Measurements from ENCODE around the gene UNC5CL.

DNA sequence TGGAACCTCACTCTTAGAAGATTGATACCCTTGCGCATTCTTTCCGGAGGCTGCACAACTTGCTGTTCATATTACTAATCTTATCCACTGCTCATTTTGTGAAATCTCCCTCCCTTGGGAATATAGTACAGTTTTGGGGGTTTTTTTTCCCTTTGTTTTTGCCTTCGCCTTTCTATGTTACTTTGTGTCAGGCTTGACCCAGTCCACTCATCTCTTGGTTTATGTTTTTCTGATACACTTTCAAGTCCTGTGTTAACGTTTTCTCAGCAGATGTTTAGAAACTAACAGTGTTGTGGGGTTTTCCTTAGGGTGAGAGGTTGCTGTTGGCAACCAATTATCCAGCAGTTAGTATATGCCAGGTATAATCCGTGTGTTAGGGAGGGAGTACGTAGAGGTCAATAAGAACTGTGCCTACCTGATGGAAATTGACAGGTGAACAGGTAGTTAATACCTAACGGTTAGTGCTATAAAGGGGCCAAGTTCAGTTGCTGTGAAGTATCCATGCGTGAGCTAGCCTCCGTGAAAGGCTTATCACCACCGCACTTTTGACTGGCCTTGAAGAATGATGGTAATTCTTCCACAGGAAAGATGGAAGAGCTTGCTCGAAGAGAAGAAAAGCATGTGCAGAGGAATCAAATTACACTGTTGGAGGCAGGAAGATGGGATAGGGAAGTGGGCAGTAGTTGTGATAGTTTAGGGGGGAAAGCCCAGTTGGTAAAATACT, 35.1 kb upstream of the UNC5CL start:
- TF ChIP-seq, protein P1, sequence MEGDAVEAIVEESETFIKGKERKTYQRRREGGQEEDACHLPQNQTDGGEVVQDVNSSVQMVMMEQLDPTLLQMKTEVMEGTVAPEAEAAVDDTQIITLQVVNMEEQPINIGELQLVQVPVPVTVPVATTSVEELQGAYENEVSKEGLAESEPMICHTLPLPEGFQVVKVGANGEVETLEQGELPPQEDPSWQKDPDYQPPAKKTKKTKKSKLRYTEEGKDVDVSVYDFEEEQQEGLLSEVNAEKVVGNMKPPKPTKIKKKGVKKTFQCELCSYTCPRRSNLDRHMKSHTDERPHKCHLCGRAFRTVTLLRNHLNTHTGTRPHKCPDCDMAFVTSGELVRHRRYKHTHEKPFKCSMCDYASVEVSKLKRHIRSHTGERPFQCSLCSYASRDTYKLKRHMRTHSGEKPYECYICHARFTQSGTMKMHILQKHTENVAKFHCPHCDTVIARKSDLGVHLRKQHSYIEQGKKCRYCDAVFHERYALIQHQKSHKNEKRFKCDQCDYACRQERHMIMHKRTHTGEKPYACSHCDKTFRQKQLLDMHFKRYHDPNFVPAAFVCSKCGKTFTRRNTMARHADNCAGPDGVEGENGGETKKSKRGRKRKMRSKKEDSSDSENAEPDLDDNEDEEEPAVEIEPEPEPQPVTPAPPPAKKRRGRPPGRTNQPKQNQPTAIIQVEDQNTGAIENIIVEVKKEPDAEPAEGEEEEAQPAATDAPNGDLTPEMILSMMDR (conservative IDR thresholded peaks at IDR 0.05; ENCODE audit: low read depth, low read length) = no peak
- no peak for TF ChIP-seq RFX5 (IDR thresholded peaks at IDR 0.05; ENCODE audit: low read depth, low read length)
- TF ChIP-seq MXI1 (IDR thresholded peaks at IDR 0.05; ENCODE audit: borderline replicate concordance, low read depth, low read length) = peak; percentile 32; the same call in 1 of the 2 replicates
- TF ChIP-seq CEBPB (IDR thresholded peaks at IDR 0.05; ENCODE audit: low read depth, low read length) = no peak
- TF ChIP-seq SMC3 (IDR thresholded peaks at IDR 0.05; ENCODE audit: low read depth, low read length) = no peak
- no peak for TF ChIP-seq BHLHE40 (IDR thresholded peaks at IDR 0.05; ENCODE audit: low read depth, low read length)
- TF ChIP-seq POLR2A (IDR thresholded peaks at IDR 0.05; ENCODE audit: low read depth, low read length) = no peak; the same call in 1 of the 2 replicates
- TF ChIP-seq, protein P2, sequence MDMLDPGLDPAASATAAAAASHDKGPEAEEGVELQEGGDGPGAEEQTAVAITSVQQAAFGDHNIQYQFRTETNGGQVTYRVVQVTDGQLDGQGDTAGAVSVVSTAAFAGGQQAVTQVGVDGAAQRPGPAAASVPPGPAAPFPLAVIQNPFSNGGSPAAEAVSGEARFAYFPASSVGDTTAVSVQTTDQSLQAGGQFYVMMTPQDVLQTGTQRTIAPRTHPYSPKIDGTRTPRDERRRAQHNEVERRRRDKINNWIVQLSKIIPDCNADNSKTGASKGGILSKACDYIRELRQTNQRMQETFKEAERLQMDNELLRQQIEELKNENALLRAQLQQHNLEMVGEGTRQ (IDR thresholded peaks at IDR 0.05; ENCODE audit: low read depth, low read length) = no peak
- no peak for TF ChIP-seq MAFK (IDR thresholded peaks at IDR 0.05; ENCODE audit: low read depth, low read length)
- TF ChIP-seq, protein P3, sequence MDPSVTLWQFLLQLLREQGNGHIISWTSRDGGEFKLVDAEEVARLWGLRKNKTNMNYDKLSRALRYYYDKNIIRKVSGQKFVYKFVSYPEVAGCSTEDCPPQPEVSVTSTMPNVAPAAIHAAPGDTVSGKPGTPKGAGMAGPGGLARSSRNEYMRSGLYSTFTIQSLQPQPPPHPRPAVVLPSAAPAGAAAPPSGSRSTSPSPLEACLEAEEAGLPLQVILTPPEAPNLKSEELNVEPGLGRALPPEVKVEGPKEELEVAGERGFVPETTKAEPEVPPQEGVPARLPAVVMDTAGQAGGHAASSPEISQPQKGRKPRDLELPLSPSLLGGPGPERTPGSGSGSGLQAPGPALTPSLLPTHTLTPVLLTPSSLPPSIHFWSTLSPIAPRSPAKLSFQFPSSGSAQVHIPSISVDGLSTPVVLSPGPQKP (IDR thresholded peaks at IDR 0.05; ENCODE audit: borderline replicate concordance, low read depth, low read length) = no peak
- TF ChIP-seq MAZ (IDR thresholded peaks at IDR 0.05; ENCODE audit: borderline replicate concordance, low read depth, low read length) = no peak
- TF ChIP-seq CHD1 (IDR thresholded peaks at IDR 0.05; ENCODE audit: low read depth, low read length) = no peak

Data from IMR-90 (cell line).